Panc1 (cell line): ENCODE measurements around the gene ARAF.

Source experiments
- POLR2AphosphoS5 ChIP-seq: IDR thresholded peaks from 2 replicates; pipeline ENCODE4 v1.6.1; 2012; ENCODE audit warnings: mild to moderate bottlenecking, low read depth, low read length, moderate library complexity
- TF ChIP-seq, protein P1 (sequence below), 2 experiments: IDR thresholded peaks; 2 replicates each; pipeline ENCODE4 v1.6.1; 2011 to 2012; ENCODE audit warnings: low read depth in 2 of 2, control low read depth in 1 of 2, low read length in 1 of 2, mild to moderate bottlenecking in 1 of 2, moderate library complexity in 1 of 2; ENCODE audit not compliant: insufficient read depth in 1 of 2
- TF ChIP-seq, protein P2 (sequence below): fragments of 450-650 bp; IDR thresholded peaks from 2 replicates; pipeline ENCODE4 v1.5.1; 2017; ENCODE audit warnings: mild to moderate bottlenecking

DNA sequence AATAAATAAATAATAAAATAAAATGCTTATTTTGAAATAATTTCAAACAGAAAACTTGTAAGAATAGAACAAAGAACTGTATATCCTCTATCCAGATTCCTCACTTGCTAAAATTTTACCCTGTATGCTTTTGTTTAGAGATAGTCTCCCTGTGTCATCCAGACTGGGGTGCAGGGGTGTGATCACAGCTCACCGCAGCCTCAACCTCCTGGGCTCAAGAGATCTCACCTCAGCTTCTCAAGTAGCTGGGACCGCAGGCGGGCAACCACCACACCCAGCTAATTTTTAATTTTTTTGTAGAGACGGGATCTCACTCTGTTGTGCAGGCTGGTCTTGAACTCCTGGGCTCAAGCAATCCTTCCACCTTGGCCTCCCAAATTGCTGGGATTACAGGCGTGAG is 17.5 kb upstream of the ARAF start:
- TF ChIP-seq, protein P1, sequence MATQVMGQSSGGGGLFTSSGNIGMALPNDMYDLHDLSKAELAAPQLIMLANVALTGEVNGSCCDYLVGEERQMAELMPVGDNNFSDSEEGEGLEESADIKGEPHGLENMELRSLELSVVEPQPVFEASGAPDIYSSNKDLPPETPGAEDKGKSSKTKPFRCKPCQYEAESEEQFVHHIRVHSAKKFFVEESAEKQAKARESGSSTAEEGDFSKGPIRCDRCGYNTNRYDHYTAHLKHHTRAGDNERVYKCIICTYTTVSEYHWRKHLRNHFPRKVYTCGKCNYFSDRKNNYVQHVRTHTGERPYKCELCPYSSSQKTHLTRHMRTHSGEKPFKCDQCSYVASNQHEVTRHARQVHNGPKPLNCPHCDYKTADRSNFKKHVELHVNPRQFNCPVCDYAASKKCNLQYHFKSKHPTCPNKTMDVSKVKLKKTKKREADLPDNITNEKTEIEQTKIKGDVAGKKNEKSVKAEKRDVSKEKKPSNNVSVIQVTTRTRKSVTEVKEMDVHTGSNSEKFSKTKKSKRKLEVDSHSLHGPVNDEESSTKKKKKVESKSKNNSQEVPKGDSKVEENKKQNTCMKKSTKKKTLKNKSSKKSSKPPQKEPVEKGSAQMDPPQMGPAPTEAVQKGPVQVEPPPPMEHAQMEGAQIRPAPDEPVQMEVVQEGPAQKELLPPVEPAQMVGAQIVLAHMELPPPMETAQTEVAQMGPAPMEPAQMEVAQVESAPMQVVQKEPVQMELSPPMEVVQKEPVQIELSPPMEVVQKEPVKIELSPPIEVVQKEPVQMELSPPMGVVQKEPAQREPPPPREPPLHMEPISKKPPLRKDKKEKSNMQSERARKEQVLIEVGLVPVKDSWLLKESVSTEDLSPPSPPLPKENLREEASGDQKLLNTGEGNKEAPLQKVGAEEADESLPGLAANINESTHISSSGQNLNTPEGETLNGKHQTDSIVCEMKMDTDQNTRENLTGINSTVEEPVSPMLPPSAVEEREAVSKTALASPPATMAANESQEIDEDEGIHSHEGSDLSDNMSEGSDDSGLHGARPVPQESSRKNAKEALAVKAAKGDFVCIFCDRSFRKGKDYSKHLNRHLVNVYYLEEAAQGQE (IDR thresholded peaks at IDR 0.05; ENCODE audit: insufficient read depth in 1 of 2, low read depth in 2 of 2, low read length in 1 of 2): no peak
- TF ChIP-seq, protein P2, sequence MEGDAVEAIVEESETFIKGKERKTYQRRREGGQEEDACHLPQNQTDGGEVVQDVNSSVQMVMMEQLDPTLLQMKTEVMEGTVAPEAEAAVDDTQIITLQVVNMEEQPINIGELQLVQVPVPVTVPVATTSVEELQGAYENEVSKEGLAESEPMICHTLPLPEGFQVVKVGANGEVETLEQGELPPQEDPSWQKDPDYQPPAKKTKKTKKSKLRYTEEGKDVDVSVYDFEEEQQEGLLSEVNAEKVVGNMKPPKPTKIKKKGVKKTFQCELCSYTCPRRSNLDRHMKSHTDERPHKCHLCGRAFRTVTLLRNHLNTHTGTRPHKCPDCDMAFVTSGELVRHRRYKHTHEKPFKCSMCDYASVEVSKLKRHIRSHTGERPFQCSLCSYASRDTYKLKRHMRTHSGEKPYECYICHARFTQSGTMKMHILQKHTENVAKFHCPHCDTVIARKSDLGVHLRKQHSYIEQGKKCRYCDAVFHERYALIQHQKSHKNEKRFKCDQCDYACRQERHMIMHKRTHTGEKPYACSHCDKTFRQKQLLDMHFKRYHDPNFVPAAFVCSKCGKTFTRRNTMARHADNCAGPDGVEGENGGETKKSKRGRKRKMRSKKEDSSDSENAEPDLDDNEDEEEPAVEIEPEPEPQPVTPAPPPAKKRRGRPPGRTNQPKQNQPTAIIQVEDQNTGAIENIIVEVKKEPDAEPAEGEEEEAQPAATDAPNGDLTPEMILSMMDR: no peak
- no peak for TF ChIP-seq POLR2AphosphoS5
